Vein endothelial cell (primary cell): Measurements from ENCODE around the gene ZNF157. TPM values are rescaled to one million over a fixed set of nuclear protein-coding genes. Genes with fewer than 3 reads are reported as not detected.

Experiments used
- small RNA-seq: library from RNA; depleted of rRNA; stranded (forward); fragments of <200 nt; gene quantifications from one replicate; pipeline ENCODE3, GENCODE V24; 2012
- total RNA-seq: library from RNA; depleted of rRNA; stranded (reverse); fragments of >200 nt; gene quantifications from 2 replicates; pipeline ENCODE4 v1.2.3, GENCODE V29; 2012

Gene ZNF157
- total RNA-seq = under 0.01 TPM in 1 of 2 replicates, not detected in the other

GRCh38 chrX:47370278-47370677 is at the start of gene ZNF157:
Gene ZNF157 (plus strand): TSS chrX:47370578. CDS start chrX:47370669, 91 bp downstream.

Small RNA genes within 50 kb of the gene (small RNA-seq; reads per million reads assigned to genes)
- gene SNORA11C = not detected

Other genes with a start within 250 kb of the ZNF157 start
- 45.4 and 54.9 TPM in 2 replicates for gene NDUFB11, start 225.9 kb upstream of the ZNF157 start, total RNA-seq
- 50.0 and 67.3 TPM in 2 replicates for gene RBM10, start 225.4 kb upstream of the ZNF157 start, total RNA-seq
- 198 and 215 TPM in 2 replicates for gene UBA1, start 176.7 kb upstream of the ZNF157 start, total RNA-seq
- 99.8 and 126 TPM in 2 replicates for gene CDK16, start 151.9 kb upstream of the ZNF157 start, total RNA-seq
- 21.7 and 33.0 TPM in 2 replicates for gene USP11, start 137.6 kb upstream of the ZNF157 start, total RNA-seq
- 10.4 and 10.5 TPM in 2 replicates for gene ZNF41, start 112.6 kb downstream of the ZNF157 start, total RNA-seq
- 19.6 and 23.8 TPM in 2 replicates for gene ARAF, start 190.6 kb downstream of the ZNF157 start, total RNA-seq
- gene TIMP1, start 211.9 kb downstream of the ZNF157 start, total RNA-seq = 74.5 and 125 TPM in 2 replicates
- not detected in 2 replicates for gene SYN1, start 249.3 kb downstream of the ZNF157 start, total RNA-seq